ENCODE measurements around the gene MLLT1. TPM values are rescaled to one million over a fixed set of nuclear protein-coding genes. Genes with fewer than 3 reads are reported as not detected.

The MLLT1 gene
- total RNA-seq, 1 donor from 2014 or later = 5.6 TPM

GRCh38 chr19:6220385-6221191 lies 59.2 kb downstream of the MLLT1 start:
- DNase-seq = no peak

GRCh38 chr19:6219586-6220290 lies 60.0 kb downstream of the MLLT1 start:
- DNase-seq = no peak

GRCh38 chr19:6219147-6219525 lies 60.6 kb downstream of the MLLT1 start:
- DNase-seq = no peak

- DNase-seq = peak; percentile 62
Observed at GRCh38 chr19:6218491-6219146, 61.2 kb downstream of the MLLT1 start.

GRCh38 chr19:6217752-6218334 lies 61.9 kb downstream of the MLLT1 start:
- no peak for DNase-seq

GRCh38 chr19:6216996-6217751 lies 62.6 kb downstream of the MLLT1 start:
- DNase-seq = peak; percentile 40

GRCh38 chr19:6216236-6216995 lies 63.4 kb downstream of the MLLT1 start:
- DNase-seq = no peak

GRCh38 chr19:6215701-6216235 lies 64.0 kb downstream of the MLLT1 start:
- no peak for DNase-seq

GRCh38 chr19:6214881-6215541 lies 64.8 kb downstream of the MLLT1 start:
- DNase-seq = no peak

- DNase-seq = no peak
Observed at GRCh38 chr19:6213696-6214641, 65.8 kb downstream of the MLLT1 start.

GRCh38 chr19:6213266-6213595 lies 66.5 kb downstream of the MLLT1 start:
- no peak for DNase-seq

- DNase-seq = no peak
Observed at GRCh38 chr19:6212403-6213265, 67.1 kb downstream of the MLLT1 start.

GRCh38 chr19:6211632-6212402 lies 68.0 kb downstream of the MLLT1 start:
- no peak for DNase-seq

- no peak for DNase-seq
Observed at GRCh38 chr19:6210721-6211600, 68.8 kb downstream of the MLLT1 start.

- no peak for DNase-seq
Observed at GRCh38 chr19:6210091-6210490, 69.7 kb downstream of the MLLT1 start.

- DNase-seq = no peak
Observed at GRCh38 chr19:6209680-6210079, 70.1 kb downstream of the MLLT1 start.

GRCh38 chr19:6209233-6209632 lies 70.5 kb downstream of the MLLT1 start:
- no peak for DNase-seq
